NB4 (cell line): ENCODE measurements around the gene TCEAL8.

Experiments
- DNase-seq: peaks from one replicate; pipeline ENCODE4 v3.0.0; 2010; ENCODE audit warnings: low read depth
- H3K4me3 ChIP-seq: one replicate; pipeline ENCODE4 v1.5.1; 2011; ENCODE audit warnings: mild to moderate bottlenecking, low read depth, low read length, moderate library complexity
- MYC ChIP-seq: IDR thresholded peaks from 2 replicates; pipeline ENCODE4 v1.6.1; 2011; ENCODE audit warnings: low read depth, low read length
- POLR2A ChIP-seq: IDR thresholded peaks from 2 replicates; pipeline ENCODE4 v1.6.1; 2011; ENCODE audit warnings: mild to moderate bottlenecking; ENCODE audit not compliant: insufficient read length; ENCODE audit errors: extremely low read depth
- TF ChIP-seq, protein P1 (sequence below): IDR thresholded peaks from 2 replicates; pipeline ENCODE4 v1.6.1; 2011; ENCODE audit warnings: low read depth, low read length
- TF ChIP-seq, protein P2 (sequence below): IDR thresholded peaks from one replicate; pipeline ENCODE4 v1.5.1; 2012; ENCODE audit warnings: low read depth, low read length

Gene TCEAL8

DNA sequence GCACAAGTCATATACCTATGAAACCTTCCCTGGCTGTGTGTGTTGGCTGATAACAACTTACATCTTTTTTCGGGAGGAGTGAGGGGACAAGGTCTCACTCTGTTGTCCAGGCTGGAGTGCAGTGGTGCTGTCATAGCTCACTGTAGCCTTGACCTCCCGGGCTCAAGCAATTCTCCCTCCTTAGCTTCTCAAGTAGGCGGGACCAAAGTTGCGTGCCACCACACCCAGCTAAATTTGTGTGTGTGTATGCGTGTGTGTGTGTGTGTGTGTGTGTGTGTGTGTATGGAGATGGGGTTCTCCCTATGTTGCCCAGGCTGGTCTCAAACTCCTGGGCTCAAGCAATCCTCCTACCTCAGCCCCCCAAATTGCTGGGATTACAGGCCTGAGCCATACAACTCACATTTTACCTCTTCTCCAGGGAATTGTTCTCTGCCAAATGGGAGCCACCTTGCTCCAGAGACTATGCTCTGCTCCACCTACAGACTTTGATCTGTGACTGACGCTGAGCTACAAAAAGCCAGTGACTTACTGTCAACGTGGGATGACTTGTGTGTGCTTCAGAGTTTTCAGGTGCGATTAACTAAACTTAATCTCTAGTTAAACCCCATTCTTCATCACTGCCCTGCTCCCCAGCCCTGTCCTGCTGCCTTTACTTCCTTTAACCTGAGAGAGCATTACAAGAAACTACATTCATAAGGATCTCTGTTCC lies 42.1 kb downstream of the TCEAL8 start:
- H3K4me3 ChIP-seq: no peak overlapping the region
- DNase-seq: no peak
- TF ChIP-seq, protein P1, sequence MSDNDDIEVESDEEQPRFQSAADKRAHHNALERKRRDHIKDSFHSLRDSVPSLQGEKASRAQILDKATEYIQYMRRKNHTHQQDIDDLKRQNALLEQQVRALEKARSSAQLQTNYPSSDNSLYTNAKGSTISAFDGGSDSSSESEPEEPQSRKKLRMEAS: no peak
- no peak for TF ChIP-seq POLR2A
- TF ChIP-seq, protein P2, sequence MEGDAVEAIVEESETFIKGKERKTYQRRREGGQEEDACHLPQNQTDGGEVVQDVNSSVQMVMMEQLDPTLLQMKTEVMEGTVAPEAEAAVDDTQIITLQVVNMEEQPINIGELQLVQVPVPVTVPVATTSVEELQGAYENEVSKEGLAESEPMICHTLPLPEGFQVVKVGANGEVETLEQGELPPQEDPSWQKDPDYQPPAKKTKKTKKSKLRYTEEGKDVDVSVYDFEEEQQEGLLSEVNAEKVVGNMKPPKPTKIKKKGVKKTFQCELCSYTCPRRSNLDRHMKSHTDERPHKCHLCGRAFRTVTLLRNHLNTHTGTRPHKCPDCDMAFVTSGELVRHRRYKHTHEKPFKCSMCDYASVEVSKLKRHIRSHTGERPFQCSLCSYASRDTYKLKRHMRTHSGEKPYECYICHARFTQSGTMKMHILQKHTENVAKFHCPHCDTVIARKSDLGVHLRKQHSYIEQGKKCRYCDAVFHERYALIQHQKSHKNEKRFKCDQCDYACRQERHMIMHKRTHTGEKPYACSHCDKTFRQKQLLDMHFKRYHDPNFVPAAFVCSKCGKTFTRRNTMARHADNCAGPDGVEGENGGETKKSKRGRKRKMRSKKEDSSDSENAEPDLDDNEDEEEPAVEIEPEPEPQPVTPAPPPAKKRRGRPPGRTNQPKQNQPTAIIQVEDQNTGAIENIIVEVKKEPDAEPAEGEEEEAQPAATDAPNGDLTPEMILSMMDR: no peak
- no peak for TF ChIP-seq MYC

DNA sequence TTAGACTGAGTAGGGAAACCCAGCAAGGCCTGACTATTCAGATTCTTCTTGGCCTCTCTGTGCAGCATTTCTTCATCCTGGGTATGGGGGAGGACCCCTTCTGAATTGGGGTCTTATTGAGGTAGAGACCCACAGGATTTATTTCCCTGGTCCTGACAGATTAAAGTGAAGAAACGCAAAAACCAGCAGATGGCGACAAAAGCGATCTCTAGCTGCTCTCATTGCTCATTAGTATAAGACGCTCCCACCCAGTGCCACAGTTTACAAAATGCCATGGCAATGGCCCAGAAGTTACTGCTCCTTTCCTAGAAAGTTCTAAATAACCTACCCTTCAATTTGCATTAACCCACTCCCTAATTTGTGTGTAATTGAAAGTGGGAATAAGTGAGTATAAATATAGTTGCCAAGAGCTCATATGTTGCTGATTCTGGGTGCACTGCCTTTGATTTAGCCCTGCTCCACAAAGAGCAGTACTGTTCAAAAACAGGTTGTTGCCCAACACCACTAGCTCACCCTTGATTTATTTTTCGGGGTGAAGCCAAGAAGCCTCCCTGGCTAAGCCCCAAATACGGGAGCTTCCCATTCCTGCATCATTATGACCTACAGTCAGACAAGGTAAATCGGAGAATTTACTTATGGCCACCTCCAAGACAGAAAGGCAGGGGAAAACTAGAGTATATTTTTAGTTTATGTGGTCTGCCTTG lies 43.8 kb downstream of the TCEAL8 start:
- TF ChIP-seq MYC (no peak), POLR2A (no peak)
- TF ChIP-seq, protein P2: peak; percentile 51
- TF ChIP-seq, protein P1: no peak
- DNase-seq: peak; percentile 48

DNA sequence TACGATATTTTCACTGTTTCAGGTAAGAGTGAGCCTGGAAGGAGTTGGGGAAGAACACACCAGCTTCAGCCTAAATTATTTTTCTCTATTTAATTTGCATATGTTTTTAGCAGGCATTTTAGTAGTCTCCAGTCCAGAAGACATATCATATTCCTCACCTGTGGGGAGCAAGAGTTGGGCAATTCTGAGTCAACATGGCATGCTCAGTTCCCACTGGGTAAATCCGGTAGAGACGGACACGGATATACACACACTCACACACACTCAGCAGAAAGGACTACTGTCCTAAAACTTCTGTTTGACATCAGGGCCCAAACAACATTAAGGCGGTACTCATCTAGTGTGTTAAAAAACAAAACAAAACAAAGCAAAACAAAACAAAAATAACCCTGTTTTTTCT lies 44.9 kb downstream of the TCEAL8 start:
- TF ChIP-seq, protein P2: no peak
- TF ChIP-seq MYC: no peak
- no peak for DNase-seq
- H3K4me3 ChIP-seq: no peak overlapping the region

More for the DNA sequence above, 43.8 kb downstream of the TCEAL8 start:
- no peak overlapping the region for H3K4me3 ChIP-seq
